Left lung (tissue), 10 donors: ENCODE data around the gene SLF1. TPM values are rescaled to one million over a fixed set of nuclear protein-coding genes. Genes with fewer than 3 reads are reported as not detected.

Experiments
- ATAC-seq: fragments of 200-7000 bp; cut with Tn5 transposase; one replicate; pipeline ENCODE4 v1.9.1; 2020; ENCODE audit warnings: moderate library complexity
- DNase-seq, 4 donors: peaks; one replicate each; pipeline ENCODE4 v3.0.0-alpha.2; 2013 to 2020
- H3K27ac ChIP-seq, 2 donors: fragments of 200-600 bp; sonication (generic) in 1 of 2; one replicate each; pipeline versions ENCODE4 v1.5.0 to v1.8.0; 2020 to 2021
- H3K27me3 ChIP-seq, 2 donors: fragments of 200-600 bp; sonication (generic) in 1 of 2; one replicate each; pipeline versions ENCODE4 v1.5.0 to v1.8.0; 2020 to 2021
- H3K36me3 ChIP-seq, 2 donors: fragments of 200-600 bp; sonication (generic) in 1 of 2; one replicate each; pipeline versions ENCODE4 v1.5.0 to v1.8.0; 2020 to 2021
- H3K4me1 ChIP-seq, 2 donors: fragments of 200-600 bp; one replicate each; pipeline ENCODE4 v1.8.0; 2021
- H3K4me3 ChIP-seq, 2 donors: fragments of 200-600 bp; sonication (generic) in 1 of 2; one replicate each; pipeline versions ENCODE4 v1.5.0 to v1.8.0; 2020 to 2021; ENCODE audit warnings: mild to moderate bottlenecking in 1 of 2
- H3K9me3 ChIP-seq, 2 donors: fragments of 200-600 bp; sonication (generic) in 1 of 2; one replicate each; pipeline versions ENCODE4 v1.5.0 to v1.8.0; 2020 to 2021
- intact Hi-C, 2 donors: fragments of 100-400 bp; cut with DNase I; formaldehyde crosslinking; loops; one replicate each; pipeline versions ENCODE4 v1.11.2 to v1.14.2; 2022
- polyA plus RNA-seq, 6 donors: library from polyadenylated mRNA; unstranded; fragments of 120-200 nt; gene quantifications; one replicate each; pipeline ENCODE4 v1.2.1, GENCODE V29; 2013; ENCODE audit not compliant: insufficient read length in 6 of 6
- total RNA-seq, 2 donors: library from RNA; stranded (reverse); fragmentation: NEBNext Ultra II Directional; extraction: Animal tissue kit (Norgen Biotek cat#: 25700); gene quantifications; one replicate each; pipeline ENCODE4 v1.2.1, GENCODE V29; 2021
- TF ChIP-seq, protein P1 (sequence below), 2 donors: fragments of 200-600 bp; sonication (generic) in 1 of 2; IDR thresholded peaks; one replicate each; pipeline versions ENCODE4 v1.5.0 to v1.8.0; 2021; ENCODE audit warnings: antibody characterized with exemption in 2 of 2
- donor health status: DM: no; HTN: yes; CAD: no.
- donor health status: DM: no; HTN: no; CAD: no.

Gene SLF1
- total and polyA plus RNA-seq, 8 donors, result 5.7 to 22.0 (median 17.8) TPM

DNA sequence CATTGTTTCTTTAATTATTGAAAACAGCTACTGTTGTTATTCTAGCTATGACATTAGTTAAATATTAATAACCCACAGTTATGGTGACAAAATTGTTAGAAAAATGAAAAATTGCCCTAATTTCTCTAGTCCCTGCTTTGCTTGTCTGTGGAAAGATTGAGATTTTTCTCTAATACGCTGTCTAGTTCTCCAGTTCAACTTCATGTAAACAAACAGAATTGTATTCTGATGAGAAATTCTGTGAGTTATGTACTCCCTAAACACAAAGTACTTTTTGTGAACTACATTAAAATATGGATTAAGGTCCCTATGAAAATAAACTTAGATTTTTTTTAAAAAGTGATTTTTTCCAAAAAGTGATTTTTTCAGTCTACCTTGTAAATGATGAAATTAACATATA lies 8.7 kb downstream of the SLF1 start:
- Histone ChIP-seq H3K36me3 (peaks cover 0 to 21% of the 10 kb centered on the region in 2 donors), H3K27ac (no peak overlapping the region), H3K9me3 (peaks cover 0 to 3% of the 10 kb centered on the region in 2 donors), H3K4me1 (no peaks in the 10 kb centered on the region), H3K4me3 (no peak overlapping the region), H3K27me3 (no peaks in the 10 kb centered on the region)
- DNase-seq, result no peak
- ATAC-seq, result no peak
- intact Hi-C loops, result no loop called here
- TF ChIP-seq, protein P1, sequence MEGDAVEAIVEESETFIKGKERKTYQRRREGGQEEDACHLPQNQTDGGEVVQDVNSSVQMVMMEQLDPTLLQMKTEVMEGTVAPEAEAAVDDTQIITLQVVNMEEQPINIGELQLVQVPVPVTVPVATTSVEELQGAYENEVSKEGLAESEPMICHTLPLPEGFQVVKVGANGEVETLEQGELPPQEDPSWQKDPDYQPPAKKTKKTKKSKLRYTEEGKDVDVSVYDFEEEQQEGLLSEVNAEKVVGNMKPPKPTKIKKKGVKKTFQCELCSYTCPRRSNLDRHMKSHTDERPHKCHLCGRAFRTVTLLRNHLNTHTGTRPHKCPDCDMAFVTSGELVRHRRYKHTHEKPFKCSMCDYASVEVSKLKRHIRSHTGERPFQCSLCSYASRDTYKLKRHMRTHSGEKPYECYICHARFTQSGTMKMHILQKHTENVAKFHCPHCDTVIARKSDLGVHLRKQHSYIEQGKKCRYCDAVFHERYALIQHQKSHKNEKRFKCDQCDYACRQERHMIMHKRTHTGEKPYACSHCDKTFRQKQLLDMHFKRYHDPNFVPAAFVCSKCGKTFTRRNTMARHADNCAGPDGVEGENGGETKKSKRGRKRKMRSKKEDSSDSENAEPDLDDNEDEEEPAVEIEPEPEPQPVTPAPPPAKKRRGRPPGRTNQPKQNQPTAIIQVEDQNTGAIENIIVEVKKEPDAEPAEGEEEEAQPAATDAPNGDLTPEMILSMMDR (IDR thresholded peaks at IDR 0.05), result no peak

GRCh38 chr5:94632024-94632423 lies 13.6 kb downstream of the SLF1 start:
- TF ChIP-seq, protein P1 (IDR thresholded peaks at IDR 0.05), result no peak
- H3K27me3 ChIP-seq, result no peaks in the 10 kb centered on the region
- no peak overlapping the region for H3K27ac ChIP-seq
- peaks cover 0 to 5% of the 10 kb centered on the region in 2 donors for H3K9me3 ChIP-seq
- ATAC-seq, result no peak
- no peak overlapping the region for H3K4me3 ChIP-seq
- no peaks in the 10 kb centered on the region for H3K4me1 ChIP-seq
- peaks cover 0 to 24% of the 10 kb centered on the region in 2 donors for H3K36me3 ChIP-seq
- DNase-seq, result no peak
- intact Hi-C loops, result no loop called here

DNA sequence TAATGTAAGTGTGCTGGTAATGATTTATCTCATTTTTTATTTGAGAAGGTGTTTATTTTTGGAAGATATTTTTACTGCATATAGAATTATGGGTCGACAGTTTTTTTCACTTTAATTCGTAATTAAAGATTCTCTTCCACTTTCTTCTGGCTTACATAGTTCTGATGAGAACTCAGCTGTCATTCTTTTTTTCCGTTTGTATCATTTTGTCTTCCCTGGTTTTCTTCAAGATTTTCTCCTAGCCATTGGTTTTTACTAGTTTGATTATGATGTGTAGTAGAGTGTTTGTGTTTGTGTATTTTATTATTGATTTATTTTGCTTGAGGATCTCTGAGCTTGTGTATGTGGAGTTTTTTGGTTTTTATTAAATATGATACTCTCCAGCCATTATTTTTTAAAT lies 21.7 kb downstream of the SLF1 start:
- H3K4me1 ChIP-seq, result no peaks in the 10 kb centered on the region
- DNase-seq, result no peak
- peaks cover 0 to 21% of the 10 kb centered on the region in 2 donors for H3K9me3 ChIP-seq
- no peak for ATAC-seq
- no peaks in the 10 kb centered on the region for H3K27me3 ChIP-seq
- no peak overlapping the region for H3K4me3 ChIP-seq
- intact Hi-C loops, result no loop called here
- peaks cover 0 to 24% of the 10 kb centered on the region in 2 donors for H3K36me3 ChIP-seq
- TF ChIP-seq, protein P1 (IDR thresholded peaks at IDR 0.05), result no peak
- no peak overlapping the region for H3K27ac ChIP-seq

DNA sequence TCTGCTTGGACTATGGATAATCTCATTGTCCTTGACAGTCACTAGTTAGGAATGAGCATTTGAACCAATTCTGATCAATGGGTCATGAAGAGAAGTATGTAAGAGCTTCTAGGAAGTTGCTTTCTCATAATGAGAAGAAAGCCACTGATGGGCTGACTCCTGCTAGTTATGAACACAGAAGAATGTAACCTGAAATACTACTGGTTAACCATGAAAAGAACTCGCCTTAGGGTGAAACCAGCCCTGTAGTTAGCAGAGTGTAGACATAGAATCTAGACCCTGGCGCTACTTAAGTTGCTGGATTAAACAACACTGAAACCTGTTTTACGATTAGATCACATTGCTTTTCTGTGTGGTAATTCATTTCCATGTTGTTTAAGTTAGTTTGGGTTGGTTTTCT lies 26.6 kb downstream of the SLF1 start:
- no peak for DNase-seq
- H3K27me3 ChIP-seq, result no peaks in the 10 kb centered on the region
- H3K9me3 ChIP-seq, result peaks cover 0 to 11% of the 10 kb centered on the region in 2 donors
- TF ChIP-seq, protein P1 (IDR thresholded peaks at IDR 0.05), result no peak
- peaks cover 0 to 9% of the 10 kb centered on the region in 2 donors for H3K36me3 ChIP-seq
- intact Hi-C loops, result no loop called here
- H3K27ac ChIP-seq, result no peak overlapping the region
- no peak for ATAC-seq
- H3K4me1 ChIP-seq, result no peaks in the 10 kb centered on the region
- no peak overlapping the region for H3K4me3 ChIP-seq

DNA sequence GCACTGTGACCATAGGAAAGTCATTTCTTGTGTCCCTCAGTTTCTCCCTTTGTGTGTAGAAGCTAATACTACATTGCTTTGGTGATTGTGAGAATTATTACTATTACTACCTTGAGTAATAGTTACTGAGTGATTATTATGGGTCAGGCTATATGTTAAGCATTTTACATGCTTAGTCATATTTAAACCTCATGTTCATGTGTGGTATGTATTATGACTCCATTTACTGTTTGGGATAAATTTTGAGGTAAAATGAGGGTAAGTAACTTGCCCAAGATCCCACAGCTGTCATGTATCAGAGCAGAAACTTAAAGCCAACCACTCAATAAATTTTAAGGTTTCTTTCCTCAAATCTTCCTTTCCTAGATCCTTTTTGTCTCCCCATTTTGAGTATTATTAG lies 28.3 kb downstream of the SLF1 start:
- Histone ChIP-seq H3K27me3 (no peaks in the 10 kb centered on the region), H3K4me3 (no peak overlapping the region), H3K27ac (no peak overlapping the region), H3K9me3 (no peaks in the 10 kb centered on the region), H3K36me3 (peaks cover 0 to 3% of the 10 kb centered on the region in 2 donors), H3K4me1 (no peaks in the 10 kb centered on the region)
- ATAC-seq (no peak), DNase-seq (no peak)
- TF ChIP-seq, protein P1 (IDR thresholded peaks at IDR 0.05), result no peak
- intact Hi-C loops, result no loop called here
